Transverse colon (tissue), 4 donors: ENCODE data around the gene UBE2E1. TPM values are rescaled to one million over a fixed set of nuclear protein-coding genes. Genes with fewer than 3 reads are reported as not detected.
A peak's percentile ranks its signal among the peaks of the same experiment; 100 is the strongest.
"Not testable (repeated sequence)": the region's sequence is repeated elsewhere in the genome, so short reads cannot be mapped to it uniquely, and the experiment has no call there.

Experiments
- DNase-seq: peaks from one replicate; pipeline ENCODE4 v3.0.0-alpha.2; 2019
- H3K27ac ChIP-seq, 4 donors: fragments of 200-600 bp; sonication (generic); 2 replicates each; pipeline ENCODE4 v1.5.1; 2016 to 2018; ENCODE audit warnings: inconsistent platforms in 4 of 4
- H3K27me3 ChIP-seq: fragments of 200-600 bp; sonication (generic); 2 replicates; pipeline ENCODE4 v1.5.1; 2017; ENCODE audit warnings: inconsistent platforms
- H3K36me3 ChIP-seq, 4 donors: fragments of 200-600 bp; sonication (generic); 2 replicates each; pipeline ENCODE4 v1.5.1; 2017 to 2019; ENCODE audit warnings: inconsistent platforms in 4 of 4
- H3K4me1 ChIP-seq, 4 donors: fragments of 200-600 bp; sonication (generic); 2 replicates each; pipeline ENCODE4 v1.5.1; 2017 to 2020; ENCODE audit warnings: inconsistent platforms in 4 of 4
- H3K4me3 ChIP-seq, 4 donors: fragments of 200-600 bp; sonication (generic); 1 replicate in 1 of 4; 2 replicates in 3 of 4; pipeline versions ENCODE4 v1.5.1 to v1.6.1; 2017 to 2019; ENCODE audit warnings: inconsistent platforms in 4 of 4
- H3K9me3 ChIP-seq, 2 donors: fragments of 200-600 bp; sonication (generic); 2 replicates each; pipeline ENCODE4 v1.5.1; 2017 to 2019; ENCODE audit warnings: inconsistent platforms in 2 of 2
- CTCF ChIP-seq, 5 experiments: fragments of 200-600 bp in 3 of 5; fragments of 450-650 bp in 2 of 5; sonication (generic) in 3 of 5; IDR thresholded peaks; 1 replicate in 2 of 5; 2 replicates in 3 of 5; pipeline ENCODE4 v1.5.1; 2016 to 2017; ENCODE audit warnings: antibody characterized with exemption in 5 of 5, inconsistent platforms in 3 of 5, mild to moderate bottlenecking in 2 of 5, moderate library complexity in 1 of 5
- EP300 ChIP-seq: sonication (generic); formaldehyde crosslinking; IDR thresholded peaks from one replicate; pipeline ENCODE4 v1.6.1; 2017; ENCODE audit warnings: antibody characterized with exemption, low read depth
- POLR2A ChIP-seq: fragments of 450-650 bp; IDR thresholded peaks from one replicate; pipeline ENCODE4 v1.6.1; 2016; ENCODE audit warnings: antibody characterized with exemption, mild to moderate bottlenecking, moderate library complexity
- POLR2AphosphoS5 ChIP-seq, 3 donors: sonication (generic); formaldehyde crosslinking; IDR thresholded peaks; one replicate each; pipeline ENCODE4 v1.6.1; 2016; ENCODE audit warnings: antibody characterized with exemption in 3 of 3
- WGBS, 2 donors: methylation state at CpG; one replicate each; pipeline ENCODE4 v1.1.5; 2018; ENCODE audit warnings: low coverage in 1 of 2; 5-methylcytosine and 5-hydroxymethylcytosine counted together
- in situ Hi-C, 4 donors: fragments of 200-750 bp; cut with MboI; loops; one replicate each; pipeline versions ENCODE4 v1.15.0 to v1.15.1; 2017; ENCODE audit warnings: low sequenced_read_pairs in 3 of 4, low pct_ligation_motif_present in 1 of 4, low pct_unique_long_range_greater_than_20kb in 1 of 4
- intact Hi-C: fragments of 100-400 bp; cut with DNase I; formaldehyde crosslinking; loops from one replicate; pipeline ENCODE4 v1.15.1; 2023; ENCODE audit warnings: low total_unique reads
- total RNA-seq, 4 donors: library from RNA; depleted of rRNA; stranded (reverse); fragments of >200 nt; gene quantifications; one replicate each; pipeline ENCODE4 v1.1.0, GENCODE V29; 2016

Gene UBE2E1
- total RNA-seq, 4 donors from 2014 or later, result 62.0 to 109 (median 76.9) TPM

GRCh38 chr3:23916886-23917678 is 111.3 kb downstream of the UBE2E1 start, which contains the start of the genes NKIRAS1 and RPL15:
Gene NKIRAS1, minus strand, starts transcription at chr3:23916990. Its CDS starts 6,086 bp downstream, at chr3:23910904.
Gene RPL15, plus strand, starts transcription at chr3:23917132. Its CDS starts 728 bp downstream, at chr3:23917860.
- no peaks in the 10 kb centered on the region for H3K9me3 ChIP-seq

GRCh38 chr3:23917679-23918303 is 112.0 kb downstream of the UBE2E1 start:
- in situ Hi-C loops, H3K9me3 ChIP-seq, H3K27me3 ChIP-seq, intact Hi-C loops: not testable (repeated sequence)
- WGBS, 2 donors, result 0 to 1% methylated on average over 1 to 20 of the region's 21 CpGs
- peak overlapping the region; percentile 70 to 97 (median 75) for H3K4me3 ChIP-seq
- peaks cover 0 to 15% (median 0%) of the 10 kb centered on the region in 4 donors for H3K36me3 ChIP-seq
- H3K4me1 ChIP-seq, result peaks cover 12 to 55% (median 25%) of the 10 kb centered on the region in 4 donors
- peak; percentile 75 for DNase-seq
- H3K27ac ChIP-seq, result peak overlapping the region; percentile 93 to 97 (median 94)

More at GRCh38 chr3:23916886-23917678, 111.3 kb downstream of the UBE2E1 start, which contains the start of the genes NKIRAS1 and RPL15:
- in situ Hi-C loops, result no loop called here
- Histone ChIP-seq H3K27ac (peak within 1 kb of the TSS; percentile 93 to 97 (median 94)), H3K36me3 (peaks cover 0 to 15% (median 0%) of the 10 kb centered on the region in 4 donors), H3K4me3 (peak within 1 kb of the TSS; percentile 70 to 97 (median 75)), H3K4me1 (peaks cover 12 to 55% (median 25%) of the 10 kb centered on the region in 4 donors), H3K27me3 (no peaks in the 10 kb centered on the region)
- TF ChIP-seq CTCF (IDR thresholded peaks at IDR 0.05), result peak; percentile 54 to 97 (median 67)
- TF ChIP-seq EP300, result no peak
- peak; percentile 99 for TF ChIP-seq POLR2A
- peak; percentile 99 to 100 (median 100) for TF ChIP-seq POLR2AphosphoS5 (IDR thresholded peaks at IDR 0.05)
- peak; percentile 98 for DNase-seq
- intact Hi-C loops, result no loop called here
- 0 to 5% methylated on average over 4 to 53 of the region's 64 CpGs for WGBS, 2 donors

- H3K9me3 ChIP-seq, H3K27me3 ChIP-seq, DNase-seq, in situ Hi-C loops, intact Hi-C loops: not testable (repeated sequence)
- peaks cover 0 to 15% (median 0%) of the 10 kb centered on the region in 4 donors for H3K36me3 ChIP-seq
- peaks cover 12 to 55% (median 25%) of the 10 kb centered on the region in 4 donors for H3K4me1 ChIP-seq
- peak overlapping the region; percentile 70 to 97 (median 75) for H3K4me3 ChIP-seq
- peak overlapping the region; percentile 93 to 97 (median 94) for H3K27ac ChIP-seq
- WGBS, 2 donors, result 12 to 18% methylated on average over 7 to 12 of the region's 12 CpGs
Observed at GRCh38 chr3:23918331-23918730, 112.6 kb downstream of the UBE2E1 start.

- no peak for DNase-seq
- in situ Hi-C loops, result no loop called here
- Histone ChIP-seq H3K4me3 (no peak overlapping the region), H3K4me1 (peaks cover 12 to 47% (median 25%) of the 10 kb centered on the region in 4 donors), H3K36me3 (peaks cover 0 to 15% (median 0%) of the 10 kb centered on the region in 4 donors), H3K27ac (no peak overlapping the region), H3K27me3 (no peaks in the 10 kb centered on the region), H3K9me3 (no peaks in the 10 kb centered on the region)
- intact Hi-C loops, result no loop called here
- no peak for TF ChIP-seq POLR2AphosphoS5 (IDR thresholded peaks at IDR 0.05)
- no peak for TF ChIP-seq POLR2A
- TF ChIP-seq EP300, result no peak
- TF ChIP-seq CTCF (IDR thresholded peaks at IDR 0.05), result no peak
- 53 to 58% methylated on average over 2 of the region's 2 CpGs for WGBS, 2 donors
Observed at GRCh38 chr3:23919628-23920027, 113.9 kb downstream of the UBE2E1 start.

- in situ Hi-C loops, result no loop called here
- DNase-seq, result no peak
- Histone ChIP-seq H3K27me3 (no peaks in the 10 kb centered on the region), H3K36me3 (peaks cover 0 to 15% (median 0%) of the 10 kb centered on the region in 4 donors), H3K4me3 (no peak overlapping the region), H3K9me3 (no peaks in the 10 kb centered on the region), H3K27ac (no peak overlapping the region), H3K4me1 (peaks cover 12 to 41% (median 25%) of the 10 kb centered on the region in 4 donors)
- TF ChIP-seq CTCF (IDR thresholded peaks at IDR 0.05) (no peak), POLR2AphosphoS5 (IDR thresholded peaks at IDR 0.05) (no peak), EP300 (no peak), POLR2A (no peak)
- WGBS, 2 donors, result 50 to 81% methylated on average over 1 to 5 of the region's 5 CpGs
- intact Hi-C loops, result no loop called here
Observed at GRCh38 chr3:23920151-23920655, 114.4 kb downstream of the UBE2E1 start.
